Ascending aorta (tissue), 2 donors: ENCODE data around the gene DACT1. TPM values are rescaled to one million over a fixed set of nuclear protein-coding genes. Genes with fewer than 3 reads are reported as not detected.
"Not testable (repeated sequence)": the region's sequence is repeated elsewhere in the genome, so short reads cannot be mapped to it uniquely, and the experiment has no call there.

Experiments
- DNase-seq, 2 donors: peaks; one replicate each; pipeline ENCODE4 v3.0.0-alpha.2; 2019; ENCODE audit warnings: low spot score in 2 of 2
- H3K27ac ChIP-seq, 2 donors: fragments of 200-600 bp; sonication (generic); one replicate each; pipeline ENCODE4 v1.5.1; 2016 to 2017; ENCODE audit warnings: mild to moderate bottlenecking in 1 of 2
- H3K27me3 ChIP-seq: fragments of 200-600 bp; sonication (generic); one replicate; pipeline ENCODE4 v1.5.1; 2017
- H3K36me3 ChIP-seq, 2 donors: fragments of 200-600 bp; sonication (generic); one replicate each; pipeline ENCODE4 v1.5.1; 2016
- H3K4me1 ChIP-seq, 2 donors: fragments of 200-600 bp; sonication (generic); one replicate each; pipeline ENCODE4 v1.5.1; 2016 to 2017; ENCODE audit warnings: mild to moderate bottlenecking in 1 of 2
- H3K4me3 ChIP-seq, 2 donors: fragments of 200-600 bp; sonication (generic); one replicate each; pipeline ENCODE4 v1.5.1; 2016 to 2017; ENCODE audit warnings: mild to moderate bottlenecking in 1 of 2
- H3K9me3 ChIP-seq, 2 donors: fragments of 200-600 bp; sonication (generic); one replicate each; pipeline ENCODE4 v1.5.1; 2016
- CTCF ChIP-seq, 3 experiments: fragments of 200-600 bp in 2 of 3; fragments of 450-650 bp in 1 of 3; sonication (generic) in 2 of 3; IDR thresholded peaks; one replicate each; pipeline ENCODE4 v1.5.1; 2016 to 2019; ENCODE audit warnings: antibody characterized with exemption in 3 of 3, mild to moderate bottlenecking in 1 of 3, moderate library complexity in 1 of 3
- intact Hi-C: fragments of 100-400 bp; cut with DNase I; formaldehyde crosslinking; loops from one replicate; pipeline ENCODE4 v1.15.1; 2023
- total RNA-seq: library from RNA; depleted of rRNA; stranded (reverse); fragments of >200 nt; gene quantifications from one replicate; pipeline ENCODE4 v1.1.0, GENCODE V29; 2016

DACT1 gene, protein sequence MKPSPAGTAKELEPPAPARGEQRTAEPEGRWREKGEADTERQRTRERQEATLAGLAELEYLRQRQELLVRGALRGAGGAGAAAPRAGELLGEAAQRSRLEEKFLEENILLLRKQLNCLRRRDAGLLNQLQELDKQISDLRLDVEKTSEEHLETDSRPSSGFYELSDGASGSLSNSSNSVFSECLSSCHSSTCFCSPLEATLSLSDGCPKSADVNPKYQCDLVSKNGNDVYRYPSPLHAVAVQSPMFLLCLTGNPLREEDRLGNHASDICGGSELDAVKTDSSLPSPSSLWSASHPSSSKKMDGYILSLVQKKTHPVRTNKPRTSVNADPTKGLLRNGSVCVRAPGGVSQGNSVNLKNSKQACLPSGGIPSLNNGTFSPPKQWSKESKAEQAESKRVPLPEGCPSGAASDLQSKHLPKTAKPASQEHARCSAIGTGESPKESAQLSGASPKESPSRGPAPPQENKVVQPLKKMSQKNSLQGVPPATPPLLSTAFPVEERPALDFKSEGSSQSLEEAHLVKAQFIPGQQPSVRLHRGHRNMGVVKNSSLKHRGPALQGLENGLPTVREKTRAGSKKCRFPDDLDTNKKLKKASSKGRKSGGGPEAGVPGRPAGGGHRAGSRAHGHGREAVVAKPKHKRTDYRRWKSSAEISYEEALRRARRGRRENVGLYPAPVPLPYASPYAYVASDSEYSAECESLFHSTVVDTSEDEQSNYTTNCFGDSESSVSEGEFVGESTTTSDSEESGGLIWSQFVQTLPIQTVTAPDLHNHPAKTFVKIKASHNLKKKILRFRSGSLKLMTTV
- 46.0 TPM for total RNA-seq

- Histone ChIP-seq H3K9me3 (no peaks in the 10 kb centered on the region), H3K27me3 (no peaks in the 10 kb centered on the region), H3K36me3 (peaks cover 18 to 20% of the 10 kb centered on the region in 2 donors), H3K27ac (peak within 1 kb of the TSS; percentile 99), H3K4me3 (peak within 1 kb of the TSS; percentile 95 to 99), H3K4me1 (peaks cover 0 to 15% of the 10 kb centered on the region in 2 donors)
- intact Hi-C loops, result loop anchor here (2.0 to 10.0 kb wide), 7 partner anchors 95 to 845 kb away; partner anchors contain the start of genes JKAMP and L3HYPDH
- TF ChIP-seq CTCF (IDR thresholded peaks at IDR 0.05), result peak in 1 of 3 experiments; percentile 28
- peak in 1 of 2 donors; percentile 84 for DNase-seq
These were observed at the start of gene DACT1 for GRCh38 chr14:58637391-58638230. Gene DACT1, plus strand, starts transcription at chr14:58637962. Its CDS starts 241 bp downstream, at chr14:58638203.

DNA sequence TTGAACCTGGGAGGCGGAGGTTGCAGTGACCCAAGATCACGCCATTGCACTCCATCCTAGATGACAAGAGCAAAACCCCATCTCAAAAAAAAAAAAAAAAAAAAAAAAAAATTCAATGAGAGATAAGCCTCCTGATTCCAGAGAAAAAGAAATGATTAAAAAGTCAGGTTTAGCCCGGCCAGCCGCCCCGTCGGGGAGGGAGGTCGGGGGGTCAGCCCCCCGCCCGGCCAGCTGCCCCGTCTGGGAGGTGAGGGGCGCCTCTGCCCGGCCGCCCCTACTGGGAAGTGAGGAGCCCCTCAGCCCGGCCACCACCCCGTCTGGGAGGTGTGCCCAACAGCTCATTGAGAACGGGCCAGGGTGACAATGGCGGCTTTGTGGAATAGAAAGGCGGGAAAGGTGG lies 49.4 kb upstream of the DACT1 start:
- H3K36me3 ChIP-seq, H3K27ac ChIP-seq, H3K27me3 ChIP-seq, H3K4me1 ChIP-seq, H3K4me3 ChIP-seq, DNase-seq, H3K9me3 ChIP-seq, intact Hi-C loops: not testable (repeated sequence)

GRCh38 chr14:58593977-58594376 lies 43.8 kb upstream of the DACT1 start:
- no peak for DNase-seq
- no peaks in the 10 kb centered on the region for H3K36me3 ChIP-seq

DNA sequence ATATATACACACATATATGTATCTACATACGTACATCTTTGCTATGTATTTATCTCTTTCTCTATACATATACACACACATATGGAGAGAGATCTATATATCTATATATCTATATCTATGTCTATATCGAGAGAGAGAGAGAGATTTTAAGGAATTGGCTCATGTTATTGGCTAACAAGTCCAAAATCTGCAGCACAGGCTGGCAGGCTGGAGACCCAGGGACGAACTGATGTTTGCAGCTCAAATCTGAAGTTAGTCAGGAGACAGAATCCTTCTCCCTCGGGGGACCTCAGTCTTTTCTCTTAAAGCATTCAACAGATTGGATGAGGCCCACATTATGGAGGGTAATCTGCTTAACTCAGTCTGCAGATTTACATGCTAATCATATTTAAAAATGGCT lies 40.7 kb upstream of the DACT1 start:
- H3K9me3 ChIP-seq, result no peaks in the 10 kb centered on the region
- DNase-seq, result no peak
- H3K4me3 ChIP-seq, result no peak overlapping the region
- no peaks in the 10 kb centered on the region for H3K4me1 ChIP-seq
- no peaks in the 10 kb centered on the region for H3K27me3 ChIP-seq
- H3K27ac ChIP-seq, result no peak overlapping the region
- H3K36me3 ChIP-seq, result no peaks in the 10 kb centered on the region
- TF ChIP-seq CTCF (IDR thresholded peaks at IDR 0.05), result no peak
- intact Hi-C loops, result no loop called here

More at GRCh38 chr14:58593977-58594376, 43.8 kb upstream of the DACT1 start:
- no peaks in the 10 kb centered on the region for H3K27me3 ChIP-seq
- H3K4me1 ChIP-seq, result no peaks in the 10 kb centered on the region
- TF ChIP-seq CTCF (IDR thresholded peaks at IDR 0.05), result no peak
- intact Hi-C loops, result no loop called here
- H3K9me3 ChIP-seq, result no peaks in the 10 kb centered on the region
- H3K4me3 ChIP-seq, result no peak overlapping the region
- H3K27ac ChIP-seq, result no peak overlapping the region

DNA sequence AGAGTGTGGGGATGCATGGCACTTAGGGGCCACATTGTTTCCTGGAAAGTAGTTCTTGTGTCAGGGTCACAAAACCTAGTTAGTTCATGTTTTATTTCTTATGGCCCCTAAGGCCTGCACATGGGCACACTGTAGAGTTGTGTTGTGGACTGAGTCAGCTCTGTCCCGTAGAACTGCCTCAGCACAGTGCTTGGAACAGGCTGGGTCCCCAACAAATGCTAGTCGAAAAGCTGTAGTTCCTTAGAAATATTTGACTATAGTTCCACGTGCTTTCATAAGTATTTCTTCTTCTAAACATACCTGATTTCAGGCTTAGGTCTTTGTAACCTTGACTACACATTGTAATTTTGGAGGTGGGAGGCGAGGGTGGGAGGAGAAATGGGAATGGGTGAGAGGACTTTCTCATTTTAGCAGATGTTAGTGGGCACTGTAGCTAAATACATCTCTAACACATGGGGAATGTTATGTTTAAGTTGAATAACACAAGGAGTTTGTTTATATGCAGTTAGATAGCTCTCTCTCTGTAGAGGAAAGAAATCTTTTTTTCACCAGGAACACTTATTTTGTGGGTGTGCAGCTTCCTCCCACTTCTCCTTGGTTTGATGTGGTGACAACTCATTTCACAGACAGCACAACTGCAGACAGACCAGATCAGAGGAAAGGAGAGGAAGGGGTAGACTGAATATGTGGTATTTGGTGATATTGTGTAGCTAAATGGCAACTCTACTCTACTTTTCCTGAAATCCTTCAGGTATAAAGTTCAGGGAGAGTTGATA lies 39.5 kb upstream of the DACT1 start:
- no peaks in the 10 kb centered on the region for H3K9me3 ChIP-seq
- no peak for DNase-seq
- H3K4me1 ChIP-seq, result no peaks in the 10 kb centered on the region
- no peaks in the 10 kb centered on the region for H3K36me3 ChIP-seq
- no peak overlapping the region for H3K4me3 ChIP-seq
- no peak overlapping the region for H3K27ac ChIP-seq
- TF ChIP-seq CTCF (IDR thresholded peaks at IDR 0.05), result no peak
- intact Hi-C loops, result no loop called here
- H3K27me3 ChIP-seq, result no peaks in the 10 kb centered on the region
